ENCODE results near the gene SLC10A3.

The SLC10A3 gene

GRCh38 chrX:154462396-154462795 lies 28.0 kb downstream of the SLC10A3 start:
- no peak for DNase-seq

GRCh38 chrX:154460326-154460725 lies 30.1 kb downstream of the SLC10A3 start:
- no peak for DNase-seq

GRCh38 chrX:154459832-154460231 lies 30.6 kb downstream of the SLC10A3 start:
- no peak for DNase-seq

- peak in 1 of 5 donors; percentile 11 for DNase-seq
Observed at GRCh38 chrX:154458954-154459778, 31.3 kb downstream of the SLC10A3 start.

- peak; percentile 34 to 67 (median 47) for DNase-seq
Observed at GRCh38 chrX:154458116-154458953, 32.1 kb downstream of the SLC10A3 start, which contains the start of gene PLXNA3. Gene PLXNA3, plus strand, starts transcription at chrX:154458281. Its CDS starts 1,903 bp downstream, at chrX:154460184.

DNA sequence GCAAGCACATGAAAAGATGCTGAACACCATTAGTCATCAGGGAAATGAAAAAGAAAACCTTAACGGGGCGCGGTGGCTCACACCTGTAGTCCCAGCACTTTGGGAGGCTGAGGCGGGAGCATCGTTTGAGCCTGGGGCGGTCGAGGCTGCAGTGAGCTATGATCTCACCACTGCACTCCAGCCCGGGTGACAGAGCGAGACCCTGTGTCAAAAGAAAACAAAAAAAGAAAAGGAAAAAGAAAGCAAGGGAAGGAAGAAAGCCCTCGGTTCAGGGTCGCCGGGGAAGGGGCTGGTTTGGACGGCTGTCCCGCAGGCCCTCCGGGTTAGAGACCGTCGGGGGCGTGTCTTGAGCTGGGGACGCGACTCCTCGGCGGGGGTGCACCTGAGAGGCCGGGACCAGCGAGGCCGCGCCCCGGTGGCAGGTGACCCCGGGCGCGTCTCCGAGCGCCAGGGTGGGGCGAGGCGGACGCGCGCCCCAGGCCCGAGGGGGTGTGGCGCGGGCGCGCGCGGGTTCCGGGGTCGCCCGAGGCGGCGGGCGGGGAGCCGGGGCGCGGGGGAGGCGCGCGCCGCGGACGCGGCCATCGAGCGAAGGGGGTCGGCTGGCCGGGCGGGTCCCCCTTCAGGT lies 32.8 kb downstream of the SLC10A3 start:
- peak; percentile 40 to 66 (median 48) for DNase-seq

DNA sequence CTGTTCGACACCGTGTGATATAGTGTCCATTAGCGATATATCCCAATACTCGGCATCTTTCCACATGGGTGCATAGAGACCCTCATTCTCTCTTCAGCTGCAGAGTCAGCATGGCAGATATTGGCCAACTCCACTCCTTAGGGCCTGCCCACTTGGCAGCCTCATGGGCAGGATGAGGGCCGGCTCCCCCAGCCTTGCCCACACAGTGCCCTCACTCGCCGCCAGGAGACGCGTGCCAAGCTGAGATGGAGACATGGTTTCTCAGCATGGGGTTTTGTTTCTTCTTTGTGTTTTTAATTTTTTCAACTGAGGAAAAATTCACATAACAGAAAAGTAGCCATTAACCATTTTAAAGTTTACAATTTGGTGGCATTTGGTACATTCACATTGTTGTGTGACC lies 37.6 kb downstream of the SLC10A3 start:
- no peak for DNase-seq

DNA sequence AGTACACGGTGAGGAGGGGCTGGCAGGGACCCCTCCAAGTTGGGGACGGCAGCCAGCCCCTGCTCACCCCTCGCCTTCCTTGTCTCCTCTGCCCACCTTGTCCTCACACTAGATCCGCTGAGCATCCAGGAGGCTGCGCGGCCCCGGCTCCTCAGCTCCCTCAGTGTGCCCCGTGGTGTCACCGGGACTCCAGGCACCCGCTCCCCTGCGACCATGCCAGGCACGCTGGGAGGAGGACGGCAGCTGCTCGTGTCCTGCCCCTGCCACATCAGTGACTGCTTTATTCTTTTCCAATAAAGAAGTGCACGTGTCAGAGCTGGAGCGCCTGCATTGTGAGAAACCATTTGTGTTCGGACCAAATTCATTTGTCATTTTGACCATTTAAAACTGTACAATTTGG lies 40.1 kb downstream of the SLC10A3 start:
- DNase-seq = no peak

GRCh38 chrX:154449618-154450017 lies 40.8 kb downstream of the SLC10A3 start:
- DNase-seq = no peak

DNA sequence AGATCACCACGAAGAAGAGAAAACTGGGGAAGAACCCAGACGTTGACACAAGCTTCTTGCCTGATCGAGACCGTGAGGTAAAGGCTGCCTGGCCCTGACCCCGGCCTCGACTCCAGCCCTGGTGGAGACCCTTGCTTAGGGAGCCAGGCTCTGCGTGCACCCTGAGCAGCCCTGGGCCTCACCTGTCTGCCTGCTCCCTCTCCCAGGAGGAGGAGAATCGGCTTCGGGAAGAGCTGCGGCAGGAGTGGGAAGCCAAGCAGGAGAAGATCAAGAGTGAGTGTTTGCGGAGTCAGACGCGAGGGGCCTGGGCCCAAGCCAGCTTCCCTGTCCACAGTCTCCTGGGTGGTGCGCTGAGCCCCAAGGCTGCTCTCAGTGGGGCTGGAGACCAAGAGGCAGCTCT lies 41.9 kb downstream of the SLC10A3 start:
- no peak for DNase-seq

- DNase-seq = no peak
Observed at GRCh38 chrX:154446430-154446829, 44.0 kb downstream of the SLC10A3 start.

GRCh38 chrX:154445776-154446175 lies 44.7 kb downstream of the SLC10A3 start:
- no peak for DNase-seq

GRCh38 chrX:154444755-154445246 lies 45.6 kb downstream of the SLC10A3 start:
- DNase-seq = no peak

DNA sequence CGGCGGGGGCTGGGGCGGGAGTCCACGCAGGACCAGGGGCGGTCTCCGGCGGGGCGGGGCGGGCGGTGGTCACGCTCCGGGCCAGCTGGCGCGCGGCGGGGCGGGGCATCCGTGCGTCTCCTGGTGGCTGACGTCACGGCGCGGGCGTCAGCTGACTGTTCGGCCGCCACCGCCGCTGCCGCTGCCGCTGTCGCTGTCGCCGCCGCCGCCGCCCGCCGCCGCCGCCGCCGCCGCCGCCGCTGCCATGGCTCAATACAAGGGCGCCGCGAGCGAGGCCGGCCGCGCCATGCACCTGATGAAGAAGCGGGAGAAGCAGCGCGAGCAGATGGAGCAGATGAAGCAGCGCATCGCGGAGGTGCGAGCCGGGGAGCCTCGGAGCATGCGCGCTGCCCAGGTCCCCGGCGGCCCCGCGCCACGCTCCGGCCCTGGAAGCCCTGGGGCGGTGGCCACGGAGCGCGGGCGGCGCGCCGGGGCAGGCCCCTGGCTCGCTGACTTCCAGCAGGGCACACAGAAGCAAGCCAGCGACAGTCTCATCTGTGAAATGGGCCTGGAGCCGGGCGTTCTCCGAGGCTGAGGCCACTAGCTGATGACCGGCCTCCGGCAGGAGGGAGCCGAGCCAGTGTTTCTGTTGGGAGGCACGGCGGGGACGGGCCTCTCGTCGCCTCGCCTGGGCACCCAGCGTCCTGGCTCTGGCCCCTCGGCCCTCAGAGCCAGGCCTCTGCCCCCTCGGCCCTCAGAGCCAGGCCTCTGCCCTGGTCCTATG lies 46.3 kb downstream of the SLC10A3 start, which contains the start of gene FAM50A:
FAM50A (plus strand) TSS at position 150 of the 763 bp plus-strand sequence; CDS start at position 245, 95 bp downstream.
- DNase-seq = peak; percentile 54 to 73 (median 61)

GRCh38 chrX:154443479-154443910 lies 46.9 kb downstream of the SLC10A3 start:
- DNase-seq = no peak

GRCh38 chrX:154441984-154442707 lies 48.3 kb downstream of the SLC10A3 start:
- no peak for DNase-seq

DNA sequence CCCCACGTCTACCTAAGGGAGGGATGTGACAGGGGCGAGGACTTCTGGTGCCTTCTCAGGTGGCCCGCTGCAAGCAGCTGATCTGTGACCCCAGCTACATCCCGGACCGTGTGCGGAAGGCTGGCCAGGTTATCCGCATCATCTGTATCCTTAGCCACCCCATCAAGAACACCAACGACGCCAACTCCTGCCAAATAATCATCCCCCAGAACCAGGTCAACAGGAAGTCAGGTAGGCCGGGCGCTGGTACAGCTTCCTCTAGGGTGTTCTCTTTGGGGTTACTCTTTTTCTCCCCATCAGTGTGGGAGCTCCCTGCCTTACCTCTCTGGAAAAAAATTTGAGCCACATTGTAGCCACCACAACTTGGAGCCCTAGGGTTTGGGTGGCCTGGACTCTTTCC lies 48.9 kb downstream of the SLC10A3 start:
- DNase-seq = no peak

DNA sequence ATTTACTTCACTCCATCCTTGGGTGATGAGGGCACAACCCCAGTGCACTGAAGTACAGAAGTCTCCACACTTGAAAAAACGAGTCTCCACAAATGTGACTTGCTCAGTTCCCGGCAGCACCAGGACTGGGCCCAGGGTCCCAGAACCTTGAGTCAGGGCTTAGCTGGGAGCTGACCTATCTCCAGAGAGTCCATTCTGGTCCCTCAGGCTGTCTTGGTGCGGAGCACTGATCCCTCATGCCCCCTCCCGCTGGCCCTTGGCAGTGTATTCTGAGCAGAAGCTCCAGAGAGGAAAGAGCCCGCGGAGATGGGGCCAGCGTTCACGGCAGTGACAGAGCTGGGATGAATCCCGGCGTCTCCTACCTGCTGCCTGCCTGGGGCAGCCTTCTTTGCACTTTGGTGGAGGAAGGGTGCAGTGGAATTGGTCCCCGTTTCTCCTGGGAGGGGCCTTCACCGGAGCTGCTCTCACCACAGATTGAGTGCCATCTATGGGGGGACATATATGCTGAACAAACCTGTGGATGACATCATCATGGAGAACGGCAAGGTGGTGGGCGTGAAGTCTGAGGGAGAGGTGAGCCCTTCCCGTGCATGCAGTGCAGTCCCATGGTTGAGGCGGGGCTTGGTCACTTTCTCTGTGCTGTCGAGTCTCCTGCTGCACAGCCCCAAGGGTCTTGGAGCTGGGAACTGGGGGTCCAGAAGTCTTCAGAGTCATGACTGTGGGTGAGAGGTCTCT lies 49.6 kb downstream of the SLC10A3 start:
- no peak for DNase-seq

- no peak for DNase-seq
Observed at GRCh38 chrX:154439841-154440240, 50.6 kb downstream of the SLC10A3 start.

All from T-helper 1 cell (primary cell).